HG03575 (cell line): ENCODE data around the gene COG5.

Source experiments
- ATAC-seq: cut with Tn5 transposase; IDR thresholded peaks from one replicate; pipeline ENCODE4 v1.9.1; 2021; ENCODE audit not compliant: unreplicated experiment, insufficient number of reproducible peaks, low FRiP score; ENCODE audit errors: extremely low read depth

The COG5 gene

DNA sequence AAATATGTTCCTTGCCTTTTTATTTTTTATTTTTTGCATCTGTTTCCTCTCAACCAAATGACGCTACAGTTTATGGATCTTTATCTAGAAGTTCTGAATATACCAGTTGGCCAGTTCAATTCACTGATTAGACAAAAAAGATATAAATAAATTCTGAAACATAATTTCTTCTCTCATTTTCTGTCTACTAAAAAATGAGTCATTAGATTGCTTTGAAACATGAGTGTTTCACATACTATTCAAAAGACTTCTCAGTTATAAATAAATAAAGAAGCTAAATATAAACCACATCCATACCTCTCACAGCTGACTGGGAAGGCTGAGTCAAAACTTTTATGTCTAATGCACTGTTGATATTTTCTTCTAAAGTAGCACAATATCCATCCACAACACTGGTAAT lies 191.4 kb downstream of the COG5 start:
- ATAC-seq, result no peak

DNA sequence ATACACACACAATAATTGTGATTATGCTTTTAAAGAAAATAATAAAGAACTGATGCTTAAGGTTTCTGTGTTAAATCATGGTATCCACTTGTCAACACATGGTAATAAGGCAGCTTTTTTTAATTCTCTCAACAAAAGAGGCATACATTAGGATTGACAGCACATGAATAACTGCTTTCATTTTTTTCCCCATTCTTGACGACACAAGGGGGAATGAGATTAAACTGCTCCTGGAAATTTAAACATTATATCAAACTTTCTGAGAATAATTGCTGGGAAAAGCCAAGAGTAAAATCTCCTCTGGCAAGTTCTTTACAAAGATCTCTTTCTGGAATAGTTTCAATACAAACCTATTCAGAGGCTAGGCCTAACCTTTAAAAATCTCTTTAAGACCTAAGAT lies 192.9 kb downstream of the COG5 start:
- ATAC-seq, result no peak

- no peak for ATAC-seq
These were observed 198.9 kb downstream of the COG5 start for GRCh38 chr7:107364787-107365186.

DNA sequence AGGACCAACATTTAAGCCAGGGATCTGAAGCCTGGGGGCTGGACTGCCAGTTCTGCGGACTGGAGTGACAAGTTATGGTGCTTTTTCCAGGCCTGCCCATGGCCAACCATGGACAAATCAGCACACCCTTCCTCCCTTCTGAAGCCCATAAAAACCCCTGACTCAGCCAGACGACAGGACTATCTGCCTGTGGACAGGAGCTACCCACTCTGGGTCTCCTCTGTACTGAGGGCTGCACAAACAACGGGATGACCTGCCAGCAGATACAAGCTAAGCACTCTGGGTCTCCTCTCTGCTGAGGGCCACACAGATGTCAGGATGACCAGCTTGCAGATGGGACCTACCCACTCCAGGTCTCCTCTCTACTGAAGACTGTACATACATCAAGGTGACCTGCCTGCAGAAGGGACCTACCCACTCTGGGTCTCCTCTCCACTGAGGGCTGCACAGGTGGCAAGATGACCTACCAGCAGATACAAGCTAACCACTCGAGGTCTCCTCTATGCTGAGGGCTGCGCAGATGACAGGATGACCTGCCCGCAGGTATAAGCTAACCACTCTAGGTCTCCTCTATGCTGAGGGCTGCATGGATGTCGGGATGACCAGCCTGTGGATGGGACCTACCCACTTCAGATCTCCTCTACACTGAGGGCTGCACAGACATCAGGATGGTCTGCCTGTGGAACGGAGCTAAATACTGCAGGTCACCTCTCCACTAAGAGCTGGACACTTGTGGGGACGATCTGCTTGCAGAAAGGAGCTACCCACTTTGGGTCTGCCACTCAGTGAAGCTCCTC lies 204.0 kb downstream of the COG5 start:
- no peak for ATAC-seq

DNA sequence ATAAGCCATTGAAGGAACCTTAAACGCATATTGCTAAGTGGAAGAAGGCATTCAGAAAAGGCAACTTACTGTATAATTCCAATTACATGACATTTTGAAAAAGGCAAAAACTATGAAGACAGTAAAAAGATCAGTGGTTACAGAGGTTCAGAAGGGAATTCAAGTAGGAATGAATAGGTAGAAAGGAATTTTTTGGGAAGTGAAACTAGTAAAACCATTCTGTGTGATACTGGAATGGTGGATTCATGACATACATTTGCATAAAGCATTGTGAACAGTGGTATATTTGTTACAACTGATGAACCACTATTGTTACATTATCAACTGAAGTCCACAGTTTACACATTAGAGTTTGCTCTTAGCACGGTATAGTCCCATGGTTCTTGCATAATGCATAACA lies 208.1 kb downstream of the COG5 start:
- ATAC-seq, result no peak

DNA sequence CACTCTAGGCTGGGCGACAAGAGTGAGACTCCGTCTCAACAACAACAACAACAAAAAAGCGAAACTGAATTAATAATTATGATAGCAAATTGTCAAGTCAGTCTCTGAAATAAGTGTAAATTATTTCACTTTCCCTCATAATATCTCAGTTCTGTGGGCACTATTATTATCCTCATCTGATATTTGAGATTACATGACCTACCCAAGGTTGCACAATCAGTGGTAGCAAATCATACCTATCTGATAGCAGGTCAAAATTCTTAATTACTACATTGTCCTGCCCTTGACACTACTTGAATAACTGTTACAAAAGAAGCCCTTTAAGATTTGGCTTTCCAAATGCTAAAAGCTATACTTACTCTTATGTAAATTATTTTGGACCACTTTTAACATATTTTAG lies 209.1 kb downstream of the COG5 start:
- no peak for ATAC-seq

DNA sequence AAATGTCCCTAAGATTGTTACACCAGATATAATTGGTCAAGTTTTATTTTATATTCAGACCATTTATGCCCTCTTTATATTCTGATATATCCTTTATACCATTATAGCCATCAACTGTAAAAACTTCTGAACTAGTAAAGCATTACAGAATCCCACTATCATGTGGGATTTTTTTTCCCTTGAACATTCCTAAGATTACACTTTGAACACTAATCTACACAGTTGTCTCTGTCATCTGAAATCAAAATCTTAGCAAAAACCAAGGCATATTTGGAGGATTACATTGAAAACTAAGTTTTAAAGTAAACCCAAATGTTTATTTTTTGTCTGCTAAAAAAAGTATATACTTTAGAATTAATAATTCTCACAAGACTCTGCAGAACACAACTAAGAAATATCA lies 210.0 kb downstream of the COG5 start:
- no peak for ATAC-seq

DNA sequence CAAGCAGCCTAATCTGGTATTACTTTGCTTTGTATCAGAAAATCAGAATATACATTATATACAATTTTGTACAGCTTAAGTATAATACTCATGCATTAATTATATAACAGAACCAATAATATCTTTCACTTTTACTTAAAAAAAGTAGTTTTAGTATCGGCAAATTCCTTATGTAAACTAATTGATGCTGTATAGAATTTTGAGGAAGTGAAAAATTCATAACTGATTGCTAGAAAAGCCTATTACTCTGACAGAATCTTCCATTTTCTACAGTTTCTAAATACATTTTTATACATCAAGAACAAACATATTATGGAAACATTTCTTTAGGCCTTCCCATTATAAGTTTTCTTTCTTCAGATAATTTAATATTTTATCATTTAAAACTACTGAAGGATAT lies 217.8 kb downstream of the COG5 start:
- no peak for ATAC-seq

GRCh38 chr7:107344799-107345198 lies 218.9 kb downstream of the COG5 start:
- ATAC-seq, result no peak

GRCh38 chr7:107344286-107344685 lies 219.4 kb downstream of the COG5 start:
- ATAC-seq, result no peak

DNA sequence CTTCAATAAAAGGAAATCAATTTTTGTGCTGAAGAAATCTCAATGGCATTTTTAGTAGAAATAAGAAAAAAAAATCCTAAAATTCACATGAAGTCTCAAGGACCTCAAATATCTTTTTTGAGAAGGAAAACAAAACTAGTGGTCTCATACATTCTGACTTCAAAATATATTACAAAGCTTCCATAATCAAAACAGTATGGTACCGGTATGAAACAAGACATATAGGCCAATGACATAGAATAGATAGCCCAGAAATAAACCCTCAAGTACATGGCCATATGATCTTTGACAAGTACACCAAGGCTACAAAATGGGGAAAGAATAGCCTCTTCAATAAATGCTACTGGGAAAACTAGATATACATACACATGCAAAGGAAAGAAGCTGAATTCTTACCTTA lies 225.6 kb downstream of the COG5 start:
- ATAC-seq, result no peak

- no peak for ATAC-seq
These were observed 231.0 kb downstream of the COG5 start for GRCh38 chr7:107332488-107333269.

- no peak for ATAC-seq
These were observed 233.2 kb downstream of the COG5 start for GRCh38 chr7:107330478-107330877.

GRCh38 chr7:107327986-107328569 lies 235.6 kb downstream of the COG5 start:
- ATAC-seq, result no peak

GRCh38 chr7:107326061-107326460 lies 237.7 kb downstream of the COG5 start:
- ATAC-seq, result no peak

- no peak for ATAC-seq
These were observed 241.7 kb downstream of the COG5 start for GRCh38 chr7:107322015-107322414.

- ATAC-seq, result no peak
These were observed 242.1 kb downstream of the COG5 start for GRCh38 chr7:107321611-107322010.

DNA sequence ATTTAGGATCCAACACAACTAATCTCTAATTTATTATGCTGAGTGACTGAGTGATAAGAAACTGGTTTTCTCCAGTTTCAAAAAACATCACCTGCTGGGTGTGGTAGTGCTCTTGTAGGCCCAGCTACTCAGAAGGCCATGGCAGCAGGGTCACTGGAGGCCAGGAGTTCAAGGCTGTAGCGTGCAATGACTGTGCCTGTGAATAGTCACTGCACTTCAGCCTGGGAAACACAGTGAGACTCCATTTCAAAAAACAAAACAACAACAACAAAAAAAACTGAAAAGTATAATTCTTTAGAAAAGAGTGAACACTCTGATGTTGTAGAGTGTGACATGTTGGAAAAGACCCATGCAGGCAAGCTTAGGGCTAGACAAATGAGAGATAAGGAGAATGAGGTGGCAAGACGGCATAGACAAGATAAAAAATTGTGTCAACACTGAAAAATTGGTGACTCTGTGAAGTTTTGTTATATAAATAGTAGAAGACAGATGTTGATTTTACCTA lies 243.9 kb downstream of the COG5 start:
- ATAC-seq, result no peak

GRCh38 chr7:107318523-107319160 lies 245.1 kb downstream of the COG5 start:
- no peak for ATAC-seq
